Measurements from ENCODE around the gene TMEM132A.

The TMEM132A gene

GRCh38 chr11:60927061-60927592 lies 2.9 kb downstream of the TMEM132A start:
- Histone ChIP-seq H3K4me3 (ENCODE audit: low read depth, low read length) (no peak overlapping the region), H3K9me3 (ENCODE audit: control insufficient read depth, insufficient read depth, low read length) (no peaks in the 10 kb centered on the region), H3K4me1 (ENCODE audit: control insufficient read depth, insufficient read depth, low read length) (peaks cover 6% of the 10 kb centered on the region), H3K9ac (ENCODE audit: low read depth, low read length) (no peak overlapping the region), H3K27me3 (ENCODE audit: control insufficient read depth, insufficient read depth, low read length) (peaks cover 9% of the 10 kb centered on the region), H3K36me3 (ENCODE audit: control insufficient read depth, insufficient read depth, low read length) (peaks cover 28% of the 10 kb centered on the region)

GRCh38 chr11:60927600-60927999 lies 3.3 kb downstream of the TMEM132A start:
- Histone ChIP-seq H3K27me3 (ENCODE audit: control insufficient read depth, insufficient read depth, low read length) (peaks cover 9% of the 10 kb centered on the region), H3K4me3 (ENCODE audit: low read depth, low read length) (no peak overlapping the region), H3K9ac (ENCODE audit: low read depth, low read length) (no peak overlapping the region), H3K9me3 (ENCODE audit: control insufficient read depth, insufficient read depth, low read length) (no peaks in the 10 kb centered on the region), H3K4me1 (ENCODE audit: control insufficient read depth, insufficient read depth, low read length) (peaks cover 8% of the 10 kb centered on the region), H3K36me3 (ENCODE audit: control insufficient read depth, insufficient read depth, low read length) (peaks cover 25% of the 10 kb centered on the region)

GRCh38 chr11:60928563-60929001 lies 4.3 kb downstream of the TMEM132A start:
- Histone ChIP-seq H3K36me3 (ENCODE audit: control insufficient read depth, insufficient read depth, low read length) (peaks cover 23% of the 10 kb centered on the region), H3K4me3 (ENCODE audit: low read depth, low read length) (no peak overlapping the region), H3K9me3 (ENCODE audit: control insufficient read depth, insufficient read depth, low read length) (no peaks in the 10 kb centered on the region), H3K4me1 (ENCODE audit: control insufficient read depth, insufficient read depth, low read length) (peaks cover 10% of the 10 kb centered on the region), H3K27me3 (ENCODE audit: control insufficient read depth, insufficient read depth, low read length) (peaks cover 9% of the 10 kb centered on the region), H3K9ac (ENCODE audit: low read depth, low read length) (no peak overlapping the region)

- Histone ChIP-seq H3K4me1 (ENCODE audit: control insufficient read depth, insufficient read depth, low read length) (peaks cover 8% of the 10 kb centered on the region), H3K9me3 (ENCODE audit: control insufficient read depth, insufficient read depth, low read length) (no peaks in the 10 kb centered on the region), H3K4me3 (ENCODE audit: low read depth, low read length) (no peak overlapping the region), H3K9ac (ENCODE audit: low read depth, low read length) (no peak overlapping the region), H3K27me3 (ENCODE audit: control insufficient read depth, insufficient read depth, low read length) (peaks cover 7% of the 10 kb centered on the region), H3K36me3 (ENCODE audit: control insufficient read depth, insufficient read depth, low read length) (peaks cover 29% of the 10 kb centered on the region)
These were observed 5.5 kb downstream of the TMEM132A start for GRCh38 chr11:60929764-60930163.

- Histone ChIP-seq H3K4me1 (ENCODE audit: control insufficient read depth, insufficient read depth, low read length) (peaks cover 8% of the 10 kb centered on the region), H3K9me3 (ENCODE audit: control insufficient read depth, insufficient read depth, low read length) (no peaks in the 10 kb centered on the region), H3K36me3 (ENCODE audit: control insufficient read depth, insufficient read depth, low read length) (peaks cover 31% of the 10 kb centered on the region), H3K9ac (ENCODE audit: low read depth, low read length) (no peak overlapping the region), H3K4me3 (ENCODE audit: low read depth, low read length) (no peak overlapping the region), H3K27me3 (ENCODE audit: control insufficient read depth, insufficient read depth, low read length) (peaks cover 4% of the 10 kb centered on the region)
These were observed 6.1 kb downstream of the TMEM132A start for GRCh38 chr11:60930394-60930793.

GRCh38 chr11:60931917-60932316 lies 7.7 kb downstream of the TMEM132A start:
- H3K9me3 ChIP-seq (ENCODE audit: control insufficient read depth, insufficient read depth, low read length): no peaks in the 10 kb centered on the region
- peaks cover 35% of the 10 kb centered on the region for H3K36me3 ChIP-seq (ENCODE audit: control insufficient read depth, insufficient read depth, low read length)
- no peak overlapping the region for H3K4me3 ChIP-seq (ENCODE audit: low read depth, low read length)
- peaks cover 3% of the 10 kb centered on the region for H3K4me1 ChIP-seq (ENCODE audit: control insufficient read depth, insufficient read depth, low read length)
- no peaks in the 10 kb centered on the region for H3K27me3 ChIP-seq (ENCODE audit: control insufficient read depth, insufficient read depth, low read length)
- no peak overlapping the region for H3K9ac ChIP-seq (ENCODE audit: low read depth, low read length)

- H3K9ac ChIP-seq (ENCODE audit: low read depth, low read length): no peak overlapping the region
- H3K36me3 ChIP-seq (ENCODE audit: control insufficient read depth, insufficient read depth, low read length): peaks cover 32% of the 10 kb centered on the region
- H3K4me3 ChIP-seq (ENCODE audit: low read depth, low read length): no peak overlapping the region
- H3K9me3 ChIP-seq (ENCODE audit: control insufficient read depth, insufficient read depth, low read length): no peaks in the 10 kb centered on the region
- H3K4me1 ChIP-seq (ENCODE audit: control insufficient read depth, insufficient read depth, low read length): peaks cover 3% of the 10 kb centered on the region
- no peaks in the 10 kb centered on the region for H3K27me3 ChIP-seq (ENCODE audit: control insufficient read depth, insufficient read depth, low read length)
These were observed 8.5 kb downstream of the TMEM132A start for GRCh38 chr11:60932605-60933356.

GRCh38 chr11:60933416-60934123 lies 9.3 kb downstream of the TMEM132A start:
- peaks cover 30% of the 10 kb centered on the region for H3K36me3 ChIP-seq (ENCODE audit: control insufficient read depth, insufficient read depth, low read length)
- no peak overlapping the region for H3K9ac ChIP-seq (ENCODE audit: low read depth, low read length)

GRCh38 chr11:60934124-60934789 lies 10.0 kb downstream of the TMEM132A start:
- Histone ChIP-seq H3K27me3 (ENCODE audit: control insufficient read depth, insufficient read depth, low read length) (no peaks in the 10 kb centered on the region), H3K4me1 (ENCODE audit: control insufficient read depth, insufficient read depth, low read length) (peaks cover 3% of the 10 kb centered on the region), H3K9ac (ENCODE audit: low read depth, low read length) (no peak overlapping the region), H3K4me3 (ENCODE audit: low read depth, low read length) (no peak overlapping the region), H3K36me3 (ENCODE audit: control insufficient read depth, insufficient read depth, low read length) (peaks cover 27% of the 10 kb centered on the region), H3K9me3 (ENCODE audit: control insufficient read depth, insufficient read depth, low read length) (no peaks in the 10 kb centered on the region)

More at GRCh38 chr11:60933416-60934123, 9.3 kb downstream of the TMEM132A start:
- Histone ChIP-seq H3K9me3 (ENCODE audit: control insufficient read depth, insufficient read depth, low read length) (no peaks in the 10 kb centered on the region), H3K4me1 (ENCODE audit: control insufficient read depth, insufficient read depth, low read length) (peaks cover 3% of the 10 kb centered on the region), H3K27me3 (ENCODE audit: control insufficient read depth, insufficient read depth, low read length) (no peaks in the 10 kb centered on the region), H3K4me3 (ENCODE audit: low read depth, low read length) (no peak overlapping the region)

GRCh38 chr11:60934790-60935605 lies 10.7 kb downstream of the TMEM132A start:
- Histone ChIP-seq H3K27me3 (ENCODE audit: control insufficient read depth, insufficient read depth, low read length) (no peaks in the 10 kb centered on the region), H3K4me3 (ENCODE audit: low read depth, low read length) (no peak overlapping the region), H3K36me3 (ENCODE audit: control insufficient read depth, insufficient read depth, low read length) (peaks cover 25% of the 10 kb centered on the region)

More at GRCh38 chr11:60934790-60935605, 10.7 kb downstream of the TMEM132A start:
- Histone ChIP-seq H3K9me3 (ENCODE audit: control insufficient read depth, insufficient read depth, low read length) (no peaks in the 10 kb centered on the region), H3K4me1 (ENCODE audit: control insufficient read depth, insufficient read depth, low read length) (peaks cover 3% of the 10 kb centered on the region), H3K9ac (ENCODE audit: low read depth, low read length) (no peak overlapping the region)
